Natural killer cell (primary cell): Measurements from ENCODE around the gene GNB1L. TPM values are rescaled to one million over a fixed set of nuclear protein-coding genes. Genes with fewer than 3 reads are reported as not detected.

Source experiments
- ATAC-seq, 3 donors: fragments of 150-1000 bp in 2 of 3; fragments of 200-7000 bp in 1 of 3; cut with Tn5 transposase; 1 replicate in 1 of 3; 2 replicates in 2 of 3; pipeline ENCODE4 v1.10.0; 2021; ENCODE audit warnings: mild to moderate bottlenecking in 2 of 3, moderate library complexity in 2 of 3
- DNase-seq, 2 donors: peaks; one replicate each; pipeline versions ENCODE4 v3.0.0 to v3.0.0-alpha.2; 2013 to 2021; ENCODE audit warnings: mixed read lengths in 1 of 2
- H3K27ac ChIP-seq: one replicate; pipeline ENCODE4 v1.5.1; 2013; ENCODE audit warnings: mild to moderate bottlenecking, low read length
- H3K27me3 ChIP-seq: one replicate; pipeline ENCODE4 v1.6.1; 2013; ENCODE audit warnings: low read length; ENCODE audit not compliant: control insufficient read depth, insufficient read depth
- H3K36me3 ChIP-seq: one replicate; pipeline ENCODE4 v1.6.1; 2013; ENCODE audit warnings: low read length; ENCODE audit not compliant: control insufficient read depth, insufficient read depth
- H3K4me1 ChIP-seq: one replicate; pipeline ENCODE4 v1.6.1; 2013; ENCODE audit warnings: low read length; ENCODE audit not compliant: control insufficient read depth, insufficient read depth
- H3K4me3 ChIP-seq: one replicate; pipeline ENCODE4 v1.5.1; 2013; ENCODE audit warnings: low read length
- H3K9me3 ChIP-seq: one replicate; pipeline ENCODE4 v1.6.1; 2013; ENCODE audit warnings: low read length; ENCODE audit not compliant: control insufficient read depth, insufficient read depth
- H3K27ac Mint-ChIP-seq, 2 donors: one replicate each; pipeline ENCODE4 v1.8.0; 2022; ENCODE audit warnings: mild to moderate bottlenecking in 2 of 2, mixed read lengths in 2 of 2, moderate library complexity in 1 of 2
- H3K27me3 Mint-ChIP-seq, 2 donors: one replicate each; pipeline ENCODE4 v1.8.0; 2022; ENCODE audit warnings: low read depth in 2 of 2, mixed read lengths in 2 of 2
- H3K36me3 Mint-ChIP-seq: one replicate; pipeline ENCODE4 v1.8.0; 2022; ENCODE audit warnings: mixed read lengths
- H3K4me1 Mint-ChIP-seq, 2 donors: one replicate each; pipeline ENCODE4 v1.8.0; 2022; ENCODE audit warnings: mixed read lengths in 2 of 2
- H3K4me3 Mint-ChIP-seq: one replicate; pipeline ENCODE4 v1.8.0; 2022; ENCODE audit warnings: mild to moderate bottlenecking, moderate library complexity, mixed read lengths
- H3K9me3 Mint-ChIP-seq, 2 donors: one replicate each; pipeline ENCODE4 v1.8.0; 2022; ENCODE audit warnings: mixed read lengths in 2 of 2
- CTCF ChIP-seq: fragments of 200-600 bp; IDR thresholded peaks from one replicate; pipeline ENCODE4 v1.8.0; 2022; ENCODE audit warnings: antibody characterized with exemption
- WGBS: methylation state at CpG from one replicate; pipeline ENCODE4 v1.1.7; 2013; ENCODE audit warnings: missing lambda C conversion rate; ENCODE audit not compliant: insufficient coverage; 5-methylcytosine and 5-hydroxymethylcytosine counted together
- intact Hi-C: fragments of 100-400 bp; cut with micrococcal nuclease; formaldehyde crosslinking; loops from one replicate; pipeline ENCODE4 v1.14.2; 2022
- total RNA-seq, 4 donors: library from RNA; stranded (reverse); fragments of 120-200 nt in 1 of 4; gene quantifications; one replicate each; pipeline versions ENCODE4 v1.2.3 to v1.2.4, GENCODE V29; 2013 to 2022

Gene GNB1L
- total RNA-seq, 3 donors from 2014 or later (not counting 1 experiment from before 2014, with no cell fraction given) = 5.1 to 5.3 (median 5.3) TPM

GRCh38 chr22:19734163-19734562, 120.5 kb downstream of the GNB1L start:
- no peaks in the 10 kb centered on the region for H3K9me3 ChIP-seq
- Mint-ChIP-seq H3K9me3 (no peaks in the 10 kb centered on the region), H3K27me3 (peaks cover 0 to 8% of the 10 kb centered on the region in 2 donors), H3K4me1 (peaks cover 0 to 6% of the 10 kb centered on the region in 2 donors), H3K4me3 (no peak overlapping the region), H3K36me3 (no peaks in the 10 kb centered on the region), H3K27ac (no peak overlapping the region)
- H3K36me3 ChIP-seq = no peaks in the 10 kb centered on the region
- WGBS = 94% methylated on average over 7 of the region's 7 CpGs
- no peak overlapping the region for H3K4me3 ChIP-seq
- DNase-seq (no peak), ATAC-seq (no peak)
- intact Hi-C loops = no loop called here
- peaks cover 10% of the 10 kb centered on the region for H3K4me1 ChIP-seq
- no peak overlapping the region for H3K27ac ChIP-seq
- no peak for TF ChIP-seq CTCF
- peaks cover 2% of the 10 kb centered on the region for H3K27me3 ChIP-seq

GRCh38 chr22:19733755-19734154, 120.9 kb downstream of the GNB1L start:
- TF ChIP-seq CTCF = no peak
- no peak overlapping the region for H3K4me3 Mint-ChIP-seq
- H3K9me3 ChIP-seq = no peaks in the 10 kb centered on the region
- H3K4me1 ChIP-seq = peaks cover 10% of the 10 kb centered on the region
- no peak for DNase-seq
- no peaks in the 10 kb centered on the region for H3K36me3 ChIP-seq
- H3K4me1 Mint-ChIP-seq = peaks cover 0 to 6% of the 10 kb centered on the region in 2 donors
- H3K9me3 Mint-ChIP-seq = no peaks in the 10 kb centered on the region
- ATAC-seq = no peak
- H3K4me3 ChIP-seq = no peak overlapping the region
- H3K27me3 Mint-ChIP-seq = peaks cover 0 to 8% of the 10 kb centered on the region in 2 donors
- intact Hi-C loops = no loop called here
- WGBS = 84% methylated on average over 5 of the region's 5 CpGs
- no peak overlapping the region for H3K27ac ChIP-seq
- H3K27ac Mint-ChIP-seq = no peak overlapping the region
- H3K27me3 ChIP-seq = peaks cover 2% of the 10 kb centered on the region
- H3K36me3 Mint-ChIP-seq = no peaks in the 10 kb centered on the region

Other genes with a start within 250 kb of the GNB1L start
- gene SEPTIN5, start 140.4 kb downstream of the GNB1L start, total RNA-seq = 1 to 10 TPM in 2 of 3 donors, under 1 TPM in 1; 0.52 to 4.5 (median 1.9) TPM
- gene GP1BB, start 131.3 kb downstream of the GNB1L start, total RNA-seq = 1 to 10 TPM in 2 of 3 donors, under 1 TPM in 1; 0.39 to 7.8 (median 4.2) TPM
- 1 to 10 TPM; 2.0 to 4.6 (median 3.2) TPM for gene TBX1, start 94.1 kb downstream of the GNB1L start, total RNA-seq
- gene RTL10, start within 50 bp of the GNB1L start, total RNA-seq = 10 to 100 TPM in 2 of 3 donors, 1 to 10 TPM in 1; 6.4 to 12.5 (median 11.7) TPM
- gene COMT, start 86.9 kb upstream of the GNB1L start, total RNA-seq = 10 to 100 TPM; 37.5 to 56.2 (median 38.2) TPM
- gene TXNRD2, start 86.9 kb upstream of the GNB1L start, total RNA-seq = 10 to 100 TPM; 23.5 to 37.3 (median 24.4) TPM
- gene ARVCF, start 161.9 kb upstream of the GNB1L start, total RNA-seq = 10 to 100 TPM; 37.8 to 62.0 (median 38.7) TPM
- 10 to 100 TPM; 33.3 to 53.0 (median 46.2) TPM for gene TANGO2, start 166.2 kb upstream of the GNB1L start, total RNA-seq
- 10 to 100 TPM; 45.3 to 64.7 (median 64.0) TPM for gene DGCR8, start 225.4 kb upstream of the GNB1L start, total RNA-seq